Measurements from ENCODE around the gene KLHL14.

The KLHL14 gene

DNA sequence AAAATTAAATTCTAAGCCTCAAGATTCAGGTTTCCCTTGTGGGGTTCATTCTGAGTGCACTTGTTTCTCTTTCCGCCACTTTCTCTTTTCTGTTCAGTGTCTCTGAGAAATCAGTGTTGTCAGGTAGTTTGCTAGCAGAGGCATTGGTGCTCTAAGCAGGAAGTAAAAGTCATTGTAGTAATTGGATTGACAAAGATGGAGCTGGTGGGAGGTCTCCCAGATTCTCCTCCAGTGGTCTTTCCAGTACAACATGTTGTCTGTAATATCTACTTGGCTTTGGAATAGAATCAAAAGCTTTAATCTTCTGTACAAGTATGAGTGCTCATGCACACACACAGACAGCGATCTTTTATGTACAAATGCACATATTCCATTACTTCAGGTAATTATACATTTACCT lies 135.6 kb downstream of the KLHL14 start:
- DNase-seq (ENCODE audit: low read depth in 2 of 2): no peak

DNA sequence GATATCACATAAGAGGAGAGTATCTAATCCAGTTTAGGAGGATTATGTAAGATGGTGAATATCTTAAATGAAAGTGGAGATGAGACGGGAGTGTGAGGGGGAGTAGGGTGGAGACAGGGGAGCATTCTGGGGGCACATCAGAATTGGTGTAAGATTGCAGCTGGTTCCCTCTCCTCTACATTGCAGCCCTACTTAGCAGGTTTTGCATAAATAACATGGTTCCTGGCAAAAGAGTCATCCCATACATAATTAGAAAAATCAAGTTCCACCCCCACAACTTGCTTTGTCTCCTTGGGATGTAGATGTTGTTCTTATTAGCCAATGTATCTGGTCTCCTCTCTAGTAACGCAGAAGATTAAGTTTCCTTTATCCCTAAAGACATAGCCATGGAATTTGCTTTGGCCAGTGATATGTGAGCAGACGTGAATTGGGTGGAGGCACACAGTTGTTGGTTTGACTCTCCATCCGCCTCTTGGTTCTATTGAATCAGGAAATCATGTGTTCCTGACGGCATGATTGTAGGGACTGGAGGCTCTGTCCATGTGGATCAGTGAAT lies 137.9 kb downstream of the KLHL14 start:
- no peak for DNase-seq (ENCODE audit: low read depth in 2 of 2)

DNA sequence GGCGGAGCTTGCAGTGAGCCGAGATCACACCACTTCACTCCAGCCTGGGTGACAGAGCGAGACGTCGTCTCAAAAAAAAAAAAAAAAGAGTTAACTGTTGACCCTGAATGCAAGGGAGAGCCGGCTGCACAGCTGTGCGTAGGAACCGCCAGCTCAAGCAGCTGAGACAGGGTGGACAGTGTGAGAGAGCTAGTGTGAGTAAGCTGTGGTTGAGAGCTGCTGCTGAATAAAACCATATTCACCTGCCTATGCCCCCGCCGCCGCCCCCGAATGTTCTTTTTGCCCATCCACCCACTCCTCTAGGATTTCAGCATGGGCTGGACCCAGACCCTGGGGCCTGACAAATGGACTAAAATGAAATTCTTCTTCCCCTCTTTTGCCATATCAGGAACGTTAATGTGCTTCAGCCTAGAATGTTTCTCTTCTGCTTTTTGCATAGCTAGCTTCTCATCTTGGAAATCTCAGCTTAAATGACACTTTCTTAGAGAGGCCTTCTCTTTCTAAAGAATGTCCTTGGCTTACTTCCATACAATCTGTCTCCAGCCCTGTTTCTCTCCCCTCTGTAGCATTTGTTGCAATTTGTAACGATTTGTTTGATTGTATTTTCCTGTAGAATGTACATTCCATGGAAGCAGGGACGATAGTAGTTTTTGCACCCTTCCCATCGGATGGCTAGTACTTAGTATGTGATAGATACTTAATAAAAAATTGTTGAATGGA lies 142.7 kb downstream of the KLHL14 start:
- no peak for DNase-seq (ENCODE audit: low read depth in 2 of 2)

DNA sequence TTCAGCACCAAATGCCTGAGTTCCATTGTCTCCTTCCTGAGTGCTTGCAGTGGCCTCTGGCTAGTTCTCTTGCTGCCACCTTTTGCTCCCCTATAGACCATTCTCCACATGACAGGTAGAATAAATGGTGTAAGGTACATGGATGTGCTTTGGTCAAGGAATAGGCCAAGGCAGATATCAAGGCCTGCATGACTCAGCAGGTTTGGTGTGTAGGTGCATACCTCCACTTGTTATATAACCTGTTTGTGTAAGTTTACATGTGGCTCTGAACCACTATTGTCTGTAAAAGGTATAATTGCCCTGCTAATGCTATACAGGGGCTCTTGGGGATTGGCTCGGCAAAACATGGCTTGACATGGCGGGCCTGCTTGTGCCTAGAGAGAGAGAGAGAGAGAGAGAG lies 143.5 kb downstream of the KLHL14 start:
- no peak for DNase-seq (ENCODE audit: low read depth in 2 of 2)

DNA sequence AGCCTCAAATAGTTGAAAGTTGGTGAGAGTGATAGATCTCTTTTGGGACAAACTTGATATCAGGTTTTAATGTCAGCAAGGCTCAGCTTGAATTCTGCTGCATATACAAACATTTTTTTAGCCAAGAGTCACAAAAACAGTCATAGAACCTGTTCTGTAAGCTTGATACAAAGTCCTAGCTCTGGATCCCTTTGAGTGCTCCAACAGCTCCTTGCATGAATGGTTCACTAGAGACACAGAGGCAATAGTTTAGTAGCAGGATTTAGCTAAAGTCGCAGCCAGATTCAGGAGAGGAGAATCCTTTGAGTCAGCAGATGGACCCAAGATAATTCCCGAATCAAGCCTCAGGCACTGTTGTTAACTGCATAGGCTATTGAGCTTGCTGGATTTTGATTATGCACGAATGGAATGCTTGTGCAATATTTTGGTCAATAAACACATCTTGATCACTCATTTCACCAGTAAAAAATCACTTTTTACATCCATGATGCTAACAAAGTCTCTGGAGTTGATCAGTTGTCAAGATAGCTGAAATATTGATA lies 148.6 kb downstream of the KLHL14 start:
- DNase-seq (ENCODE audit: low read depth in 2 of 2): no peak

DNA sequence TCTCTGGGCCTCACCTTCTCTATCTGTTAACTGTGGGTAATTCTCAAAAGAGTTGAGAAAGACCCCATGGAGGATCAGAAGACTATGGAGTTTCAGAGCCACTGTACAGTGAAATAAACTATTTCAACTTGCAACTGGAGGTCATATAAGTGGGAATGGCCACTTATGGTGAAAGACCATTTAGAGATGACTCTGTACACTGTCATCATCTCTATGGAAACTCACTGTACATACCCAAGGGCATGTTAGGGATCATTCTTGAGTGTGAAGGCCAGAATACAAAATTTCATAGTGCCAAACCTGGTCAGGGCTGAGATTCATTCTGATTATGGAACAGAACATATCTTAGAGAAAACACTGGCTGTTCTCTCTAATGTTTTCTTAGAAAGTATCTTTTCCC lies 149.3 kb downstream of the KLHL14 start:
- DNase-seq (ENCODE audit: low read depth in 2 of 2): no peak

All from stimulated activated CD8-positive, alpha-beta memory T cell treated with anti-CD3 and anti-CD28 coated beads, Interleukin-7, amount 100 ng/mL, for 1 hour (primary cell).